NCI-H2196 (cell line): ENCODE measurements around the gene HSPA1B.

ENCODE experiments used
- DNase-seq: peaks from one replicate; lab custom pipeline; 2025; ENCODE audit not compliant: unreplicated experiment; lab: John Stamatoyannopoulos, UW

Gene HSPA1B

DNA sequence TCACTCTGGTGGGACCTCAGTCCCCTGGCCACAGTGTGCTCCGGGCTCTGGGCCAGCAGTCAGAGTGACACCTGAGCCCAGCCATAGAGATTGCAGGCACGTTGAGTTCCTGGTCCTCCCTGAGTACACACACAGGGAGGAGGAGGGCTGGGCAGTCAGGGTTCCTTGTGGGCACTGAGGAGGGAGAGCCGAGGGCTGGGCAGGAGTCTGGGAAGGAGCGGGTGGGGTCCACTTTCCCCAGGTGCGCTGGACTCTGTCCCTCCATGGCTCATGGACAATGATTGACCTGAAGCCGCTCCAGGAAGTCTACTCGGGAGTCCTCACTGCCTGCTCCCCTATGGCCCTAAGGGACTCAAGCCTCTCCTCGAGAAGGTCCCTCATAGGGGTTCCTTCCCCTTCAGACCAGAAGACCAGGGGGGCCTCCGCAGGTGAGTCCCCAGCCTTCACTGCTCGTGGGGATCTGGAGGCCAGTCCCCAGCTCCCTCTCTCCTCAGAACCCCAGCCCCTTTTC is 50.2 kb downstream of the HSPA1B start:
- DNase-seq = peak; percentile 61

DNA sequence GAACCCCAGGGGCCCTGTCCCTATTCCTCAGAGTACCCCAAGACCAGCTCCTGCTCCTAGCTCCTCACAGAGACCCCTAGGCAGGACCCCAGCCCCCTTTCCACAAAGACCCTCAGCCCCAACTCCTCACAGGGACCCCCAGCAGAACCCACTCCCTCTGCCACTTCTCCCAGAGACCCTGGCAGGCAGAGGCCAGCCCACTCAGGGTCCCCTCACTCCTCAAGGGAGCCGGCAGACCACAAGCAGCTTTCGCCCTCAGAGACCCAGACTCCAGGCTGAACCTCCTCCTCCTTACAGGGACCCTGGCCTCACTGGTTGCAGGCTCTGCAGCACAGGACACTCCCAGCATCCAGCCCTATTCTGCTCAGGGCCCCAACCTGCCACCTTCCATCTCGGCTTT is 50.7 kb downstream of the HSPA1B start:
- DNase-seq = no peak

DNA sequence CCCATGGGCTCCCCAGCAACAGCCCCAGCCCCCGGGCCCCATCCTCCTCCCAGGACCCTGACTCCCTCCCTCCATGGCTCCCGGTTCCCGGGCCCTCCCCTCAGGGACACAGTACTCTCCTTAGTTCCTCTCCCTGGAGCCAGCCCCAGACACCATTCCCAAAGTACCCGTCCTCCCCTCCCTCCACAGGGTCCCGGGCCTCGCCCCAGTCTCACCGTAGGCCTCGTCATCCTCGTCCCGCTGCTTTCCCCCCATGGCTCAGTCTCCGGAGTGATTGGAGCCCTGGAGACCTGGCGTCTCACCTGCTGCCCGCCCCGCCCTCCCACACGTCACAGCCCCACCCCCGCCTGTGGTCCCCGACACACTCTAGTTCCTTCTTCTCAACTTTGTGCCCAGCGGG is 51.2 kb downstream of the HSPA1B start, which contains the start of gene SLC44A4:
SLC44A4 (minus strand) TSS at position 272 of the 400 bp plus-strand sequence; CDS start at position 255, 17 bp downstream.
- no peak for DNase-seq

DNA sequence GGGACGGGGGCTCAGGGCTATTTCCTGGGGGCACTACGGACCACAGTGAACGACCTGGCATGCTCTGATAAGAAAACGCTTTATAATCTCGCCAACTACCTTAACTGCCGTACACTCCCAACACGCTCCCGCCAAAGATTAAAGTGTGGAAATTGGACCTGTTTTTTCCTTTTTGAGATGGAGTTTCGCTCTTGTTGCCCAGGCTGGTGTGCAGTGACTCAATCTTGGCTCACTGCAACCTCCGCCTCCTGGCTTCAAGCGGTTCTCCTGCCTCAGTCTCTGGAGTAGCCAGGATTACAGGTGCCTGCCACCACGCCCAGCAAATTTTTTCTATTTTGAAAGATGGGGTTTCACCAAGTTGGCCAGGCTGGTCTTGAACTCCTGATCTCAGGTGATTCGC is 51.6 kb downstream of the HSPA1B start:
- no peak for DNase-seq
